Ramos (cell line): ENCODE results near the gene MED23.

ENCODE experiments used
- in situ Hi-C: fragments of 300-500 bp; cut with MboI; formaldehyde crosslinking; loops from one replicate; pipeline ENCODE4 v1.14.3; 2022; ENCODE audit warnings: low sequenced_read_pairs; ENCODE audit not compliant: unreplicated experiment

MED23 gene

DNA sequence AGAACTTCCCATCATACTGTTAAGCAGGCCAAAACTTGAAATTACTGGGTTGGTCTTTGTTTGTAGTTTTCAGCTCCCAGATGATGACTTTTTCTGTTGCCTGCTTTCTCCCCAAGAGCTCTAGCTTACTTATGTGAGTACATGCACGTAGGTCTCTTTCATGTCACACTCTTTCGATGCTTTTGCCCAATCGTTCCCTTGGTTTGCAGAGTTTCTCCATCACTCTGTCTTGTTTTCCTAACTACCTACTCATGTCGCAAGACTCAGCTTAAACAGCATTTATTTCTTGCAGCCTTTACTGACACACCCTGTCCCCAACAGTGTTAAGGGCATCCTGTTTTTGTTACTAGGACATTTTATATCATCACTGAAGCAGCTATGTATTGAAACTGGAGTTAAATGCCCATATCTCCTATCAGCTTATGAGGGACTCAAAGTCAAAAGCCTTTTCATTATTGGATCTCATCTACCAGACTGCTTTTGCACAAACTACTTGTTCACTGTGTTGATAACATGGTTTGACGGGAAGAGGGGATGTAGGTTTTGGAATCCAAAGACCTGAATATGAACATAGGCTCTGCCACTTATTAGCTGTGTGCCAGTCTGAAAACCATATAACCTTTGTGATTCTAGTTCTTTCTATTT, 52.1 kb downstream of the MED23 start:
- in situ Hi-C loops, result no loop called here

DNA sequence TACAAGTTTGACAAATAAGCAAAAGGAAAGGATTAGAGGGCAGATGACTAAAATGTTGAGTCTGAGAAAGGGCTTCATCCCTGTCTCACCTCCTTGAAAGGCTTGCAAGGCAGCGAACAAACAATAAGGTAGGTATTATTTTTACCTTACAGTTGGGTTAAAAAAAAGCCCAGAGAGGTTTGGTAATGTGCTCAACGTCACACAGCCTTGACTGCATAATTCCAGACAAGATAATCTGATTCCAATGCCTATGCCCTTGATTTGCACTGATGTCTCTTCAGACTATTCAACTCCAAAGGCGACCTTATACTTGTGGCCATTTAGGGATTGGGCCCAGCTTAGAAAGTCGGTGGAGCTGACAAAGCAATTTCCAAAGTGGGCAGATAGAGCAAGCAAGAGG, 53.4 kb downstream of the MED23 start:
- in situ Hi-C loops, result no loop called here

DNA sequence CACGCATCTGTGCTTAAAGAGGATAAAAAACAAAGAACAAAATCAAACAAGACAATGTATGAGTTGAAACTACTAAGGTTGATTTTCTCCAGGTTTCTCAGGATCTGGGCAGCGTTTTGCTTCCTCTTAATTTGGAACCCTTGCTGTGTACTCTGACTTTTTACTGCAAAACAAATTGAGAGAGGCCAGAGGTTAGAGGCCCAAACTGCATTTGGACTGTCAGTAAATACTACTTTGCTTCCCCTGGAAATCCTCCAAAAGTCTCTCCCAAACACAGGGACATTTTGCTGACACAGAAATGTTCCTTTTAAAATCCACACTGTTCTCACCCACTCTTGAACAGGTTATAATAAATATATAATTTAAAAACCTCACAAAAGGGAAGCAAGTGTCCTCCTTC, 53.9 kb downstream of the MED23 start:
- in situ Hi-C loops, result no loop called here

DNA sequence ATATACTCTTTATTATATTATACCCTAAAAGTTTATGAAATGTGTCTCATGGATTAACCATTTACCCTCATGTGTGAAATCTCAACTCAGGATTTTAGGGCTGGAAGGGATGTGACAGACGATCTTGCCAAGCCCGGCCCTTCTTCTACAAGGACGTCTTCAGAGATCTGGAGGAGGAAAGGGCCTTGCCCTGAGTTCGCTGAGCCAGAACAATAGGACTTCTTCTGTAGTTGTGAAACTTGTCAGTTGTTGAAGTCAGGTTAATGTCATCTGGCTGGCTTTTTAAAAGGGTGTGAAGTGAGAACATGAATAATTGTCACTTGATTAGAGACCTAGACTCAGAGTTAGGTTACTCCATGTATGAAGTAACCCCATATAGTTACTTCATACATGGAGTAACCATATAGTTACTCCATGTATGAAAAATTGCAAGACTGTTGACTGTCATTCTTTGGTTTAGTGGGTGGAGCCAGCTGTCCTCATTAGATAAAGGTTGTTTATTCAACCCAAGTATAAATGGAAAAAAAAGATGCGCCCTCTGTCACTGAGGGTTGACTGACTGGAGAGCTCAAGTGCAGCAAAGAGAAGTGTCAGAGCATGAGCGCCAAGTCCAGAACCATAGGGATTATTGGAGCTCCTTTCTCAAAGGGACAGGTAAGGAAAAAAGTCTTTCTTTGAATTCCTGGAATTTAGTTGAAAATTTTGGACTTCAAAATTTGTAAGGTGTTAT, 55.2 kb downstream of the MED23 start, which contains the start of gene ARG1:
ARG1 (plus strand) TSS at position 541 of the 730 bp plus-strand sequence; CDS start at position 598, 57 bp downstream.
- in situ Hi-C loops, result no loop called here

DNA sequence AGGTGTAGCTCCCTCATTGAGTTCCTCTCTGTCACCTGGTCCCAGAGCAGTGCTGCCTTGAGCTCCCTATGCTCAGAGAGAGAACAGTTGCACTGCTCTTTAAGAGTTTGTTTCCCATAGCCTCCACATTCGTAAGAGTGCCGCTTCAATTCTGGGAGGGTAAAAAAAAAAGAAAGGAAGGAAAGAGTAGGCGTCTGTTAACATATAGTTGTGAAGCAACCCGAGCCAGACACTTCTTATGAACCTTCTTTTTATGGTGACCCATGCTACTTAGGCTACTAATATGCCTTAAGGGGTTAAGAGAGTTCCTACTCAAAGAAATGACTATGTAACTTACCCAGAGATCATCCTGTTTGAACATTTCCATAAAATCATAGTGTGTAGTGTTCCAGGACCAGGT, 59.3 kb downstream of the MED23 start:
- in situ Hi-C loops, result no loop called here

DNA sequence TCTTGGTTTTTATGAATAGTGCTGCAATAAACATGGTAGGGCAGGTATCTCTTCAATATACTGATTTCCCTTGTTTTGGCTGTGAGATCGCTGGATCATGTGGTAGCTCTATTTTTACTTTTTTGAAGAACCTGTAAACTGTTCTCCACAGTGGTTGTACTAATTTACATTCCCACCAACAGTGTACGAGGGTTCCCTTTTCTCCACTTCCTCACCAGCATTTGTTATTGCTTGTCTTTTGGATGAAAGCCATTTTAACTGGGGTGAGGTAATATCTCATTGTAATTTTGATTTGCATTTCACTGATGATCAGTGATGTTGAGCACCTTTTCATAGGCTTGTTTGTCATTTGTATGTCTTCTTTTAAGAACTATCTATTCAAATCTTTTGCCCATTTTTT, 63.0 kb downstream of the MED23 start:
- in situ Hi-C loops, result no loop called here

DNA sequence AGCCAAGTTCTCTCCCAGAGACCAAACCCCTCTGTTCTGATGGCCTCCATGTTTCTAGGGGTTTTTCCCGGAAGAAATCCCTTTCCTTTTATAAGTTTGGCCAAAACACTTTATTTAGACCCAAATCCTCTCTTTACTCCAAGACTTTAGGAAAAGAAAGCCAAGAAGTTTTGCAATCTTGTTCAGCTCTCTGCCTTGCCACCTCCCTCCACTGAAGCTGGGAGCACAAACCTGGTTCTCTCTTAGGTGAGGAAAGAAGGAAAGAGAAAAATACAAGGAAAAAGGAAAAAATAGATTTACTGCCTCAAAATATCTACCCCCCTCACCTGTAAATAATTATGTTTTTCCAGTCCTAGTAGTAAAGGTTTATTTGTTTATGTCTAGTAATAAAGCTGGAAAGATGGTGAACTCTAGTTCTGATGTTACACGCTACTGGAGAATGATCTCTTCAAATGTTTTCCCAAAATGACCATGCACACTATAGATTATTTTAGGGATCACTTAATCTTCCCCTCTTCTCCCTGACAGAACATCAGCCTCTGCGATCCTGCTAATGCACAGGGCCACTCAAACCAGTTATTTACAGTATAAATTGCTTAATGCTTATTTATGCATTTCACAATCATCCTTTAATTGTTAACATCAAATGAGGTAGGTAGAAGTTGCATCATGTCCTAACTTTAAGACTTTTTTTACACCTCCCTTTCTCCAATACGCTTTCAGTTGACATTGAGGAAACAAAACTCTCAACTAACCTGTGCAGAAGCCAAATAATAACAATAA, 65.9 kb downstream of the MED23 start:
- in situ Hi-C loops, result no loop called here

DNA sequence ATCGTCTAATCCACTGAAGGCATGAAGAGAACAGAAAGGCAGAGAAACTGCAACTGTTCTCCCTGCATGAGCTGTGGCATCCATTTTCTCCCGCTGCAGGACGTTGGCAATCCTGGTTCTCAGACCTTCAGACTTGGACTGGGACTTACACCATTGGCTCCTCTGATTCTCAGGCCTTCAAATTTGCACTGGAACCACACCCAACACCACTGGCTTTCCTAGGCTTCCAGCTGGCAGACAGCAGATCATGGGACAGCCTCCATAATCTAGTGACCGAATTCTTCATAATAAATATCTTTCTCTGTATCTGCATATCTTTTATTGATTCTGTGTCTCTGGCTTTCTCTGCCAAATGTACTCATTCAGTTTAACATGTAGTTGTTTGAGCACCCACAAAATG, 69.1 kb downstream of the MED23 start:
- in situ Hi-C loops, result no loop called here

DNA sequence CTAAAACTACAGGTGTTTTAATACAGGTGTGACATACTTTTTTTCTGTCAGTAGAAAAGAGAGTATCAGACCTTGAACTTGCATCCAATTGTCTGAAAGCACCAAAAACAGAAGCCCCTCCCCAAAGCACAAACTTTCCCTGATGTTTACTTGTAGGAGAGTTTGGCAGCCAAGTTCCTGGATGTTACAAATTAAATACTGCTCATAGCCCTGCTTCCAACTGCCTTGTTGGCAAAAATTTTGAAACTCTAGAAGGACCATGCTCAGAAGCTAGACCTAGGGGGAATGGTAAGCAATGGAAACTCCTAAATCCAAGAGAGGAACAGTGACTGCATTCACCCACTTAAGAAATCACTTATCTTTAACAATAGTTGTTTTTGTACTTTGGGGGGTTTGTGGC, 72.0 kb downstream of the MED23 start:
- in situ Hi-C loops, result no loop called here

DNA sequence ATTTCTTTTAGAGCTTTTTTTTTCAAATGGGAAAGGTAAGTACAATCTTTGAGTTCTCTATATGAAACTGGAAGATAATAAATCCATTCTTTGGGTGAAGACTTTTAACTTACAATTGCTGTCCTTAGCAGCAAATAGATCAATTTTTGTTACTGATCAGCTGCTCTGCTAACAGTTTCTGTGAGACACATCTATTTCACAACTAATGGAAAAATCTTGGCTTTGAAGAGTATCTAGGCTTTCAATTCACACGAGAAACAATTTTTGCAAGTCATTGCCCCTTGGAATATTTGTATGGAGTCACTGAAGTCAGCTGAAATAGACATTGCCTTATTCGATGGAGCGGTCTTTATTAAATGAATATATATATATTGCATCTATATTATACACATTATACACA, 75.5 kb downstream of the MED23 start:
- in situ Hi-C loops, result no loop called here

DNA sequence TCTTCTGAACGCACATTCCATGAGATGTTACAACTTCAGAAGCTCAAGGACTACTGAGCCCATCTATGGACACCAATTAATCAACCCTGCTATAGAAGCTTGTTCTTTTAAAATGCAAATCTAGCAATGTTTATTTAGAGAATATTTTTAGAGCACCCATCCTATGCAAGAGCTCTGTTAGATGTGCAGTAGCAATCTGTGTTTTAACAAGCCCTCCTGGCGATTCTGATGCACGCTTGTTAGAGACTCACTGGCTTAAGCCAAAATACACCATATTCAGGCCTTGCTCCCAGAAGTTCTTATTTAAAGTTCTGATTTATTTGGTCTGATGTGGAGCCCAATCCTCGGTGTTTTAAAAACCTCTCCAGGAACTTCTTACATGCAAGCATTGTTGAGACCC, 76.1 kb downstream of the MED23 start:
- in situ Hi-C loops, result no loop called here

DNA sequence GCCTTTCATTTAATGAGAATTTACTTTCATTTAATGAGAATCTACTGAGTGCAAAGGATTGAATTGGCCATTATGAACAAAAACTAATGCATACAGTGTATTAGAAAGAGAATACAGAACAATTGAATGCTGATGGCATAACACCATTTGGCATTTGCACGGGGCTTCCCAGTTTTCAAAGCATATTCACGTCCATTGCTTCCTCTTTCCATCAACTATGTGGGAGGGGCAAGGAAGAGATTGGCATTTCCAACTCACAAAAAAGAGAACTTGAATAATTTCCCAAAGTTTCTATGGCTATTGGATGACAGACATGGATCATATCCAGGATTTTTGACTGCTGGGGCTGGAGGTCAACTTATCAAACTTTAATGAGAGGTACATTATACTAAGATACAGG, 78.2 kb downstream of the MED23 start:
- in situ Hi-C loops, result loop anchor here (25.0 kb wide), 1 partner anchor 663 kb away; no protein-coding TSS in a partner anchor

DNA sequence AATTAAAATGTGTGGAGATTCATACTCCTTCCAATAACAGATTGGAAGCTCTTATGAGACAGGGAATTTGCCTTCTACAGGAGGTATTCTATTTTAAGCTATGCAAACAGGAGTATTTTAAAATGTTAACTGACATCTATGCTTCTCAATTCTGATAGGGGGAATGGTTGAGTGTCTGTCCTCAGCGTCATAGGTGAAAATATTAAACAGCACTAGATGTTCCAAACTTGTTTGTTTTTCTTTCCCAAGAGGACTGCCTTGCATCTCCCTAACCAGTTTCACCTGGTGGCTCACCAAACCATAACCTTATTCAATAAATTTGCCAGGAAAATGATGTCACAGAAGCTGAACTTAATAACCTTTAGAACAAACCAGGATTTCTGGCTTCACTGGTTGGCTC, 79.6 kb downstream of the MED23 start:
- in situ Hi-C loops, result loop anchor here (25.0 kb wide), 1 partner anchor 661 kb away; no protein-coding TSS in a partner anchor

DNA sequence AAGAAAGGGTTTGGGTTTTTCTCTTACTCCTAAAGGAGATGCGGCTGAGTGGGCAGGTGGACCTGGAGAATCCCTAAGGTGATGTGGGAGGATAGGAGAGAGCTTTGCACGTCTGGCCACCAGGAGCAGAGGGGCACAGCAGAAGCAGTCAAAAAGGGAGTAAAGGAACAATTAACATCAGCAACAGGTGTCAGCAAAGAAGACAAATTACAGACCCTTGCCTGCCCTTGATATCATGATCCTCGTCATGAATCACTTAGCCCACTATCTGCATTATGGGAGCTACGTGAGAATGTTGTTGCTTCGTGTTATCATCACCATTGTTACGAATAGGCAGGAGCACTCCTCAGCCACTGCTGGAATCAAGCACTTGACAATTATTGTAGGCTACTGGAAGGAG, 80.6 kb downstream of the MED23 start:
- in situ Hi-C loops, result loop anchor here (25.0 kb wide), 1 partner anchor 660 kb away; no protein-coding TSS in a partner anchor

DNA sequence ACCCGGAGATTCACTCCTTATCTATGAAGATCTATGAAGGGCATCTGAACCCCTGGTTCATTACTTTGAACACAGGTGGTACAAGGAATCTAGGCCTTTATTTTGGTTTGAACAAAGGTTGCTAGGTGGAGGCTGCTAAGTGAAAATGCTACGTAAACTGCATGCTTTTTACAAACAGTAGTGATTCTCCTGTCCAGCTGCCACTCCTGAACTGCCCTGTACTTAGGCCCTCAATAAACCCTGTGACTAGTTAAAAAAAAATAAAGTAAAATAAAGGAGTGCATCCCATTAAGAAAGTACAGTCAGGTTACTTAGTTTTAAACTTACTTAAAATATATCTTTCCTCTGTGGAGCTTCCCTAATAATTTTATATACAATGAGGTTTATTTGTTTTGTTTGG, 82.7 kb downstream of the MED23 start:
- in situ Hi-C loops, result loop anchor here (25.0 kb wide), 1 partner anchor 658 kb away; no protein-coding TSS in a partner anchor

DNA sequence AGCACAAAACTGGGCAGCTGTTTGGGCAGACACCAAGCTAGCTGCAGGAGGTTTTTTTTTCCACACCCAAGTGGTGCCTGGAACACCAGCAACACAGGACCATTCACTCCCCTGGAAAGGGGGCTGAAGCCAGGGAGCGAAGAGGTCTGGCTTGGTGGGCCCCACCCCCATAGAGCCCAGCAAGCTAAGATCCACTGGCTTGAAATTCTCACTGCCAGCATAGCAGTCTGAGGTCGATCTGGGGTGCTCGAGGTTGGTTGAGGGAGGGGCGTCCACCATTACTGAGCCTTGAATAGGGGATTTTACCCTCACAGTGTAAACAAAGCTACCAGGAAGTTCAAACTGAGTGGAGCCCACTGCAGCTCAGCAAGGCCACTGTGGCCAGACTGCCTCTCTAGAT, 89.4 kb downstream of the MED23 start:
- in situ Hi-C loops, result loop anchor here (10.0 to 25.0 kb wide), 2 partner anchors 354 to 651 kb away; no protein-coding TSS in a partner anchor

DNA sequence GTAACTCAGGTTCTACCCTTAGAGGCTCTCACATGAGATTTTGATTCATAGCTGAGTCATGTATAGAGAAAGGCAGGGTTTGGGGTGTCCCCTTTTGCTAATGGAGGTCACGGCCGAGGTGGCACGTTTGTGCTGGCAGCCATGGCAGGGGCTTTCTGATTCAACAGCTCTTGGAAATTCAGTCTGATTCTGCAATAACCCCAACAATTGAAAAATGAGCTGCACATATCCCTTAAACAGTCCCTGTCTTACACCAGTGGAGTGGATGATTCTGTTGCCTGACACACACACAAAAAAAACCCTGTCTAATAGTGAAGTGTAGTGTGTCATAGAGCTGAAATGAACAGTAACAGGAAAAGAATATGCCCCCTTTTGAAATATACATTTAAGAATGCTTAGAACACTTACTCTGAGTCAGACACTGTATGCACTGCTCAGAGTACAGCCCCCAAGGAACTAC, 95.4 kb downstream of the MED23 start:
- in situ Hi-C loops, result loop anchor here (10.0 to 25.0 kb wide), 2 partner anchors 348 to 645 kb away; no protein-coding TSS in a partner anchor

DNA sequence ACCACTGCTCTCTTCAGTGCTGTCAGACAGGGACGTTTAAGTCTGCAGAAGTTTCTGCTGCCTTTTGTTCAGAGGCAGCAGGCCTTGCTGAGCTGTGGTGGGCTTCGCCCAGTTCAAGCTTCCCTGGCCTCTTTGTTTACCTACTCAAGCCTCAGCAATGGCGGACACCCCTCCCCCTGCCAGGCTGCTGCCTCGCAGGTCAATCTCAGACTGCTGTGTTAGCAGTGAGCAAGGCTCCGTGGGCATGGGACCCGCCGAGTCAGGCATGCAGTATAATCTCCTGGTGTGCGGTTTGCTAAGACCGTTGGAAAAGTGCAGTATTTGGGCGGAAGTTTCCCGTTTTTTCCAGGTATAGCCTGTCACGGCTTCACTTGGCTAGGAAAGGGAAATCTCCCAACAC, 96.4 kb downstream of the MED23 start:
- in situ Hi-C loops, result loop anchor here (10.0 to 25.0 kb wide), 2 partner anchors 347 to 644 kb away; no protein-coding TSS in a partner anchor

DNA sequence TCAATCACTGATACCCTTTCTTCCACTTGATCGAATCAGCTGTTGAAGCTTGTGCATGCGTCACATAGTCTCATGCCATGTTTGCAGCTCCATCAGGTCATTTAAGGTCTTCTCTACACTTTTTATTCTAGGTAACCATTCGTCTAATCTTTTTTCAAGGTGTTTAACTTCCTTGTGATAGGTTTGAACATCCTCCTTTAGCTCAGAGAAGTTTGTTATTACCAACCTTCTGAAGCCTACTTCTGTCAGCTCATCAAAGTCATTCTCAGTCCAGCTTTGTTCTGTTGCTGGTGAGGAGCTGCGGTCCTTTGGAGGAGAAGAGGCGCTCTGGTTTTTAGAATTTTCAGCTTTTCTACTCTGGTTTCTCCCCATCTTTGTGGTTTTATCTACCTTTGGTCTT, 97.1 kb downstream of the MED23 start:
- in situ Hi-C loops, result loop anchor here (10.0 to 25.0 kb wide), 2 partner anchors 346 to 644 kb away; no protein-coding TSS in a partner anchor

DNA sequence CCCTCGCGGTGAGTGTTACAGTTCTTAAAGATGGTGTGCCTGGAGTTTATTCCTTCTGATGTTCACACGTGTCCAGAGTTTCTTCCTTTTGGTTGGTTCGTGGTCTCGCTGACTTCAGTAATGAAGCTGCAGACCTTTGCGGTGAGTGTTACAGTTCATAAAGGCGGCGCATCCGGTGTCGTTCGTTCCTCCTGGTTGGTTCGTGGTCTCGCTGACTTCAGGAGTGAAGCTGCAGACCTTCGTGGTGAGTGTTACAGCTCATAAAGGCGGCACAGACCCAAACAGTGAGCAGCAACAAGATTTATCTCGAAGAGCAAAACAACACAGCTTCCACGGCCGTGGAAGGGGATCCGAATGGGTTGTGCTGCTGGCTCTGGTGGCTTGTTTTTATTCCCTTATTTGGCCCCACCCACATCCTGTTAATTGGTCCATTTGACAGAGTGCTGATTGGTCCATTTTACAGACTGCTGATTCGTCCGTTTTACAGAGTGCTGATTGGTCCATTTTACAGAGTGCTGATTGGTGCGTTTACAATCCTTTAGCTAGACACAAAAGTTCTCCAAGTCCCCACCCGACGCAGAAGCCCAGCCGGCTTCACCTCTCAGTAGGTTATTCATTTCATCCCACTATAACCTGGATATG, 103.2 kb downstream of the MED23 start:
- in situ Hi-C loops, result loop anchor here (25.0 kb wide), 1 partner anchor 638 kb away; no protein-coding TSS in a partner anchor
